ENCODE data around the gene TMEM156. TPM values are rescaled to one million over a fixed set of nuclear protein-coding genes. Genes with fewer than 3 reads are reported as not detected.

The TMEM156 gene
- total and polyA plus RNA-seq, 10 of the 15 experiments (the other 5 are each of a cell fraction or from before 2014, with no cell fraction given): 20.8 to 48.3 (median 32.7) TPM

DNA sequence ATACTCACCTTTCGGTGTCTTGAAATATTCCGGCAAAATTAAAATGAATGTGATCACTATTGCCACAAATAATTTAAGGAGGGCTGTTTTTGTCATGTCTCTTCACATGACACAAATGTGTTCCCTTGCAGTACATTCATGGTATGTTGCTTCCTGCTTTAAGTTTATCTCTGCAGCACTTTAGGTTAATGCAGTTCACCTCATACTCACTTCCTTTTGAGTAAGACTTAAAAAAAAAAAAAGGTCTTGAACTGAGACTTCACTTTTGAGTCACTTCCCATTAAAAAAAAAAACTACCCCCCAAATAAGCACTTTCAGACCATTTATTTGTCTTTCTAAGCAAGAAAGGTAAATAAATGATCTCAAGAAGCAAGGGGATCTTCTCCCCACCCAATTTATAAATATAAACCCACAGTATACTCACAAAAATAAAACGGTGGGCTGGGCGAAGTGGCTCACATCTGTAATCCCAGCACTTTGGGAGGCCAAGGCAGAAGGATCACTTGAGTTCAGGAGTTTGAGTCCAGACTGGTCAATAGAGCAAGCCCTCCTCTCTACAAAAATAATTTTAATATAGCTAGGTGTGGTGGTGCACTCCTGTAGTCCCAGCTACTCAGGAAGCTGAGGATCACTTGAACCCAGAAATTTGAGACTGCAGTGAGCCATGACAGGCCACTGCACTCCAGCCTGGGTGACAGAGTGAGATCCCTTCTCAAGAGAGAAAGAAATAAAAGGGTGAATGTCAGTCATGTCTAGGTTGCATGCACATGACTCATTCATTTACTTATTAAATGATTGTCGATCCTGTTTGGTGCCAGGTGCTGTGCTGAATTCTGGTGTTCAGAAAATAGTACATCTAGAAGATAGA, at the start of gene TMEM156 (continued):
- TF ChIP-seq, protein P1, sequence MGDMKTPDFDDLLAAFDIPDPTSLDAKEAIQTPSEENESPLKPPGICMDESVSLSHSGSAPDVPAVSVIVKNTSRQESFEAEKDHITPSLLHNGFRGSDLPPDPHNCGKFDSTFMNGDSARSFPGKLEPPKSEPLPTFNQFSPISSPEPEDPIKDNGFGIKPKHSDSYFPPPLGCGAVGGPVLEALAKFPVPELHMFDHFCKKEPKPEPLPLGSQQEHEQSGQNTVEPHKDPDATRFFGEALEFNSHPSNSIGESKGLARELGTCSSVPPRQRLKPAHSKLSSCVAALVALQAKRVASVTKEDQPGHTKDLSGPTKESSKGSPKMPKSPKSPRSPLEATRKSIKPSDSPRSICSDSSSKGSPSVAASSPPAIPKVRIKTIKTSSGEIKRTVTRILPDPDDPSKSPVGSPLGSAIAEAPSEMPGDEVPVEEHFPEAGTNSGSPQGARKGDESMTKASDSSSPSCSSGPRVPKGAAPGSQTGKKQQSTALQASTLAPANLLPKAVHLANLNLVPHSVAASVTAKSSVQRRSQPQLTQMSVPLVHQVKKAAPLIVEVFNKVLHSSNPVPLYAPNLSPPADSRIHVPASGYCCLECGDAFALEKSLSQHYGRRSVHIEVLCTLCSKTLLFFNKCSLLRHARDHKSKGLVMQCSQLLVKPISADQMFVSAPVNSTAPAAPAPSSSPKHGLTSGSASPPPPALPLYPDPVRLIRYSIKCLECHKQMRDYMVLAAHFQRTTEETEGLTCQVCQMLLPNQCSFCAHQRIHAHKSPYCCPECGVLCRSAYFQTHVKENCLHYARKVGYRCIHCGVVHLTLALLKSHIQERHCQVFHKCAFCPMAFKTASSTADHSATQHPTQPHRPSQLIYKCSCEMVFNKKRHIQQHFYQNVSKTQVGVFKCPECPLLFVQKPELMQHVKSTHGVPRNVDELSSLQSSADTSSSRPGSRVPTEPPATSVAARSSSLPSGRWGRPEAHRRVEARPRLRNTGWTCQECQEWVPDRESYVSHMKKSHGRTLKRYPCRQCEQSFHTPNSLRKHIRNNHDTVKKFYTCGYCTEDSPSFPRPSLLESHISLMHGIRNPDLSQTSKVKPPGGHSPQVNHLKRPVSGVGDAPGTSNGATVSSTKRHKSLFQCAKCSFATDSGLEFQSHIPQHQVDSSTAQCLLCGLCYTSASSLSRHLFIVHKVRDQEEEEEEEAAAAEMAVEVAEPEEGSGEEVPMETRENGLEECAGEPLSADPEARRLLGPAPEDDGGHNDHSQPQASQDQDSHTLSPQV (IDR thresholded peaks at IDR 0.05): 0 out of 2 replicates have a peak, but pooled peaks have one; percentile 4
- TF ChIP-seq CHD1 (IDR thresholded peaks at IDR 0.05; ENCODE audit: low read depth, low read length) (no peak; the same call in 1 of the 2 replicates), RAD51 (IDR thresholded peaks at IDR 0.05) (peak; percentile 63), ZNF384 (IDR thresholded peaks at IDR 0.05; ENCODE audit: borderline replicate concordance, low read depth, low read length) (peak; percentile 99), RCOR1 (conservative IDR thresholded peaks at IDR 0.05; ENCODE audit: low read depth, low read length) (0 out of 2 replicates have a peak, but pooled peaks have one; percentile 49), MTA3 (IDR thresholded peaks at IDR 0.05; ENCODE audit: borderline replicate concordance, low read length) (peak; percentile 90), TBL1XR1 (IDR thresholded peaks at IDR 0.05; ENCODE audit: low read depth, low read length) (peak; percentile 91), RELA (IDR thresholded peaks at IDR 0.05; ENCODE audit: borderline replicate concordance, partially characterized antibody) (no peak)
- TF ChIP-seq, protein P2, sequence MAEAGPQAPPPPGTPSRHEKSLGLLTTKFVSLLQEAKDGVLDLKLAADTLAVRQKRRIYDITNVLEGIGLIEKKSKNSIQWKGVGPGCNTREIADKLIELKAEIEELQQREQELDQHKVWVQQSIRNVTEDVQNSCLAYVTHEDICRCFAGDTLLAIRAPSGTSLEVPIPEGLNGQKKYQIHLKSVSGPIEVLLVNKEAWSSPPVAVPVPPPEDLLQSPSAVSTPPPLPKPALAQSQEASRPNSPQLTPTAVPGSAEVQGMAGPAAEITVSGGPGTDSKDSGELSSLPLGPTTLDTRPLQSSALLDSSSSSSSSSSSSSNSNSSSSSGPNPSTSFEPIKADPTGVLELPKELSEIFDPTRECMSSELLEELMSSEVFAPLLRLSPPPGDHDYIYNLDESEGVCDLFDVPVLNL (IDR thresholded peaks at IDR 0.05; ENCODE audit: low read depth, low read length): no peak

Measured in GM12878 (cell line).